Panc1 (cell line): ENCODE data around the gene MUC5AC. TPM values are rescaled to one million over a fixed set of nuclear protein-coding genes. Genes with fewer than 3 reads are reported as not detected.

Experiments used
- ATAC-seq: fragments of 200-7000 bp; cut with Tn5 transposase; 2 replicates; pipeline ENCODE4 v1.9.1; 2020; ENCODE audit warnings: mild to moderate bottlenecking, moderate library complexity
- BruUV-seq: library from RNA; stranded (reverse); fragments of 400-500 nt; replicated peaks from 2 replicates; lab custom pipeline; 2021; lab: Mats Ljungman, UMichigan
- CTCF ChIA-PET: fragments of 300-600 bp; sonication (Branson Sonifier 250); formaldehyde crosslinking; loops from one replicate; lab custom pipeline; 2022; ENCODE audit warnings: antibody characterized with exemption; lab: Charles Lee
- POLR2A ChIA-PET: fragments of 300-600 bp; sonication (Branson Sonifier 250); formaldehyde crosslinking; loops from one replicate; lab custom pipeline; 2022; ENCODE audit warnings: antibody characterized with exemption; lab: Charles Lee
- DNase-seq: peaks from one replicate; pipeline ENCODE4 v3.0.0-alpha.2; 2010; ENCODE audit warnings: low read depth, low spot score
- H3K27ac ChIP-seq: 2 replicates; pipeline ENCODE4 v1.5.1; 2011; ENCODE audit warnings: mild to moderate bottlenecking, low read length, inconsistent platforms
- H3K27me3 ChIP-seq: fragments of 200-500 bp; sonication (Bioruptor generic); 2 replicates; pipeline ENCODE4 v1.6.0; 2014; ENCODE audit warnings: low read length, inconsistent platforms; ENCODE audit not compliant: control insufficient read depth, insufficient read depth
- H3K36me3 ChIP-seq: fragments of 200-500 bp; sonication (Bioruptor generic); 2 replicates; pipeline ENCODE4 v1.5.1; 2014; ENCODE audit warnings: inconsistent platforms, mild to moderate bottlenecking, low read length, moderate library complexity; ENCODE audit not compliant: control insufficient read depth, insufficient read depth
- H3K4me1 ChIP-seq: 2 replicates; pipeline ENCODE4 v1.5.1; 2011; ENCODE audit warnings: inconsistent platforms, mild to moderate bottlenecking, low read length, moderate library complexity; ENCODE audit not compliant: control insufficient read depth, insufficient read depth
- H3K4me3 ChIP-seq, 2 experiments: 2 replicates each; pipeline ENCODE4 v1.5.1; 2011 to 2012; ENCODE audit warnings: low read depth in 2 of 2, low read length in 2 of 2, mild to moderate bottlenecking in 2 of 2, inconsistent platforms in 1 of 2, moderate library complexity in 1 of 2
- H3K9me3 ChIP-seq: fragments of 200-500 bp; sonication (Bioruptor generic); 2 replicates; pipeline ENCODE4 v1.5.1; 2014; ENCODE audit warnings: low read depth, mild to moderate bottlenecking, inconsistent platforms, low read length, moderate library complexity; ENCODE audit not compliant: control insufficient read depth, insufficient read depth
- POLR2AphosphoS5 ChIP-seq: IDR thresholded peaks from 2 replicates; pipeline ENCODE4 v1.6.1; 2012; ENCODE audit warnings: mild to moderate bottlenecking, low read depth, low read length, moderate library complexity
- SIN3A ChIP-seq: IDR thresholded peaks from 2 replicates; pipeline ENCODE4 v1.6.1; 2012; ENCODE audit warnings: low read depth, mild to moderate bottlenecking, low read length, moderate library complexity, borderline replicate concordance; ENCODE audit not compliant: insufficient read depth
- TCF7L2 ChIP-seq: IDR thresholded peaks from 2 replicates; pipeline ENCODE4 v1.6.1; 2011; ENCODE audit warnings: mild to moderate bottlenecking, low read depth, low read length, inconsistent platforms
- in situ Hi-C: cut with HindIII; loops from 2 replicates; pipeline ENCODE4 v1.10.0; 2016; ENCODE audit warnings: low sequenced_read_pairs, low pct_unique_long_range_greater_than_20kb
- intact Hi-C: fragments of 100-400 bp; cut with micrococcal nuclease; formaldehyde crosslinking; loops from one replicate; pipeline ENCODE4 v1.10.0; 2022; ENCODE audit not compliant: unreplicated experiment
- total RNA-seq: library from RNA; stranded (reverse); gene quantifications from one replicate; pipeline ENCODE4 v1.2.1, GENCODE V29; 2021; ENCODE audit not compliant: unreplicated experiment
- TF ChIP-seq, protein P1 (sequence below): fragments of 450-650 bp; IDR thresholded peaks from 2 replicates; pipeline ENCODE4 v1.5.1; 2017; ENCODE audit warnings: mild to moderate bottlenecking
- TF ChIP-seq, protein P2 (sequence below), 2 experiments: IDR thresholded peaks; 2 replicates each; pipeline ENCODE4 v1.6.1; 2011 to 2012; ENCODE audit warnings: low read depth in 2 of 2, control low read depth in 1 of 2, low read length in 1 of 2, mild to moderate bottlenecking in 1 of 2, moderate library complexity in 1 of 2; ENCODE audit not compliant: insufficient read depth in 1 of 2

MUC5AC gene
- total RNA-seq, 1 experiment from 2014 or later, result 0.03 TPM

DNA sequence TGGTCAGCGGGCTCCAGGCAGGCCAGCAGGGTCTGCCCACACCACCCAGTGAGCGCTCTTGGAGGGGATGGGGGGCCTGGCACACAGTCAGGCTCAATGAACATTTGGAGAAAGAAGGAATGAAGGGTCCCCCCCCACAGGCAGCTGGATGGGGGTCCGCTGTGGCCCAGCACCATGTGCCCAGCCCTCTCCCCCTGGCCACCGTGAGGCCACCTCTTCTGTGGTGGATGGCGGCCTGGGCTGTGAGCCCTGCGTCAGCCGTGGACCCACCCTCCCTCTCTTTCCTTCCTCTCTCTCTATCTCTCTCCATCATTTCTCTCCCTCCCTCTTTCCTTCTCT lies 35.1 kb upstream of the MUC5AC start:
- peaks cover 19% of the 10 kb centered on the region for H3K4me1 ChIP-seq
- BruUV-seq, result no TSS peak
- H3K4me3 ChIP-seq, result no peak overlapping the region
- TF ChIP-seq POLR2AphosphoS5 (no peak), SIN3A (no peak), TCF7L2 (no peak)
- TF ChIP-seq, protein P1, sequence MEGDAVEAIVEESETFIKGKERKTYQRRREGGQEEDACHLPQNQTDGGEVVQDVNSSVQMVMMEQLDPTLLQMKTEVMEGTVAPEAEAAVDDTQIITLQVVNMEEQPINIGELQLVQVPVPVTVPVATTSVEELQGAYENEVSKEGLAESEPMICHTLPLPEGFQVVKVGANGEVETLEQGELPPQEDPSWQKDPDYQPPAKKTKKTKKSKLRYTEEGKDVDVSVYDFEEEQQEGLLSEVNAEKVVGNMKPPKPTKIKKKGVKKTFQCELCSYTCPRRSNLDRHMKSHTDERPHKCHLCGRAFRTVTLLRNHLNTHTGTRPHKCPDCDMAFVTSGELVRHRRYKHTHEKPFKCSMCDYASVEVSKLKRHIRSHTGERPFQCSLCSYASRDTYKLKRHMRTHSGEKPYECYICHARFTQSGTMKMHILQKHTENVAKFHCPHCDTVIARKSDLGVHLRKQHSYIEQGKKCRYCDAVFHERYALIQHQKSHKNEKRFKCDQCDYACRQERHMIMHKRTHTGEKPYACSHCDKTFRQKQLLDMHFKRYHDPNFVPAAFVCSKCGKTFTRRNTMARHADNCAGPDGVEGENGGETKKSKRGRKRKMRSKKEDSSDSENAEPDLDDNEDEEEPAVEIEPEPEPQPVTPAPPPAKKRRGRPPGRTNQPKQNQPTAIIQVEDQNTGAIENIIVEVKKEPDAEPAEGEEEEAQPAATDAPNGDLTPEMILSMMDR, result no peak
- TF ChIP-seq, protein P2, sequence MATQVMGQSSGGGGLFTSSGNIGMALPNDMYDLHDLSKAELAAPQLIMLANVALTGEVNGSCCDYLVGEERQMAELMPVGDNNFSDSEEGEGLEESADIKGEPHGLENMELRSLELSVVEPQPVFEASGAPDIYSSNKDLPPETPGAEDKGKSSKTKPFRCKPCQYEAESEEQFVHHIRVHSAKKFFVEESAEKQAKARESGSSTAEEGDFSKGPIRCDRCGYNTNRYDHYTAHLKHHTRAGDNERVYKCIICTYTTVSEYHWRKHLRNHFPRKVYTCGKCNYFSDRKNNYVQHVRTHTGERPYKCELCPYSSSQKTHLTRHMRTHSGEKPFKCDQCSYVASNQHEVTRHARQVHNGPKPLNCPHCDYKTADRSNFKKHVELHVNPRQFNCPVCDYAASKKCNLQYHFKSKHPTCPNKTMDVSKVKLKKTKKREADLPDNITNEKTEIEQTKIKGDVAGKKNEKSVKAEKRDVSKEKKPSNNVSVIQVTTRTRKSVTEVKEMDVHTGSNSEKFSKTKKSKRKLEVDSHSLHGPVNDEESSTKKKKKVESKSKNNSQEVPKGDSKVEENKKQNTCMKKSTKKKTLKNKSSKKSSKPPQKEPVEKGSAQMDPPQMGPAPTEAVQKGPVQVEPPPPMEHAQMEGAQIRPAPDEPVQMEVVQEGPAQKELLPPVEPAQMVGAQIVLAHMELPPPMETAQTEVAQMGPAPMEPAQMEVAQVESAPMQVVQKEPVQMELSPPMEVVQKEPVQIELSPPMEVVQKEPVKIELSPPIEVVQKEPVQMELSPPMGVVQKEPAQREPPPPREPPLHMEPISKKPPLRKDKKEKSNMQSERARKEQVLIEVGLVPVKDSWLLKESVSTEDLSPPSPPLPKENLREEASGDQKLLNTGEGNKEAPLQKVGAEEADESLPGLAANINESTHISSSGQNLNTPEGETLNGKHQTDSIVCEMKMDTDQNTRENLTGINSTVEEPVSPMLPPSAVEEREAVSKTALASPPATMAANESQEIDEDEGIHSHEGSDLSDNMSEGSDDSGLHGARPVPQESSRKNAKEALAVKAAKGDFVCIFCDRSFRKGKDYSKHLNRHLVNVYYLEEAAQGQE (IDR thresholded peaks at IDR 0.05; ENCODE audit: insufficient read depth in 1 of 2, low read depth in 2 of 2, low read length in 1 of 2), result no peak
- CTCF ChIA-PET, result no interaction called here
- no peak overlapping the region for H3K27ac ChIP-seq
- H3K27me3 ChIP-seq, result no peaks in the 10 kb centered on the region
- intact Hi-C loops (no loop called here), in situ Hi-C loops (no loop called here)
- no peak for ATAC-seq
- DNase-seq, result no peak
- no peaks in the 10 kb centered on the region for H3K9me3 ChIP-seq
- H3K36me3 ChIP-seq, result no peaks in the 10 kb centered on the region
- POLR2A ChIA-PET, result no interaction called here

DNA sequence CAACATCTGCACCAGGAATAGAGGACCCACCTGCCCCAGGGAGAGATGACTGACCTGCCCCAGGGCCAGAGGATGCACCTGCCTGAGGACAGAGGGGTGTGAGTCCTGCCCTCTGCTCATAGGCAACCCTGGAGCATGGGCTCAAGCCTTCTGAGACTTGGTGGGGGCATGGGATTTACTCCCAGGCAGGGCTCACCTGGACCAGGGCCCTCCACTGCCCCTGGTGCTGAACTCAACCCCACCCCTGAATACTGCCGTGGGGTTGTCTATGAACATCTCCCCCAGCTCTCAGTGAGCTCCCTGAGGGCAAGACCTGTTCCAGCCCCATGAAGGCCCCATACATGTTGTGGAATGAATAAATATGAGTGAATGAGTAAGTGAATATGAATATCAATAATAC lies 33.8 kb upstream of the MUC5AC start:
- DNase-seq (no peak), ATAC-seq (no peak)
- ChIA-PET CTCF (no interaction called here), POLR2A (no interaction called here)
- Histone ChIP-seq H3K27ac (no peak overlapping the region), H3K4me1 (peaks cover 20% of the 10 kb centered on the region), H3K4me3 (no peak overlapping the region), H3K36me3 (no peaks in the 10 kb centered on the region), H3K27me3 (no peaks in the 10 kb centered on the region), H3K9me3 (no peaks in the 10 kb centered on the region)
- in situ Hi-C loops (no loop called here), intact Hi-C loops (no loop called here)
- no peak for TF ChIP-seq TCF7L2
- no peak for TF ChIP-seq SIN3A
- TF ChIP-seq, protein P2 (IDR thresholded peaks at IDR 0.05; ENCODE audit: insufficient read depth in 1 of 2, low read depth in 2 of 2, low read length in 1 of 2), result no peak
- no peak for TF ChIP-seq POLR2AphosphoS5
- TF ChIP-seq, protein P1, result no peak
- no TSS peak for BruUV-seq
